ENCODE measurements around the gene IFNB1.

GRCh38 chr9:21114311-21114710 is 36.6 kb upstream of the IFNB1 start:
- TF ChIP-seq CTCF (IDR thresholded peaks at IDR 0.05) (no peak), EZH2phosphoT487 (IDR thresholded peaks at IDR 0.05) (no peak)

Data from neural progenitor cell (in vitro differentiated cells).